Suprapubic skin (tissue), 4 donors: ENCODE data around the gene SSBP1. TPM values are rescaled to one million over a fixed set of nuclear protein-coding genes. Genes with fewer than 3 reads are reported as not detected.

Experiments used
- total RNA-seq, 4 donors: library from RNA; depleted of rRNA; stranded (reverse); fragments of >200 nt; gene quantifications; one replicate each; pipeline ENCODE4 v1.1.0, GENCODE V29; 2016

The SSBP1 gene
- total RNA-seq, 4 donors from 2014 or later, result 71.8 to 105 (median 92.8) TPM

Other genes with a start within 250 kb of the SSBP1 start
- gene AGK, start 186.9 kb upstream of the SSBP1 start, total RNA-seq, result 10 to 100 TPM; 15.3 to 42.7 (median 19.4) TPM
- gene DENND11, start 36.2 kb upstream of the SSBP1 start, total RNA-seq, result 10 to 100 TPM; 12.5 to 45.2 (median 17.9) TPM
- gene WEE2, start 30.0 kb upstream of the SSBP1 start, total RNA-seq, result not detected
- 1 to 10 TPM; 1.1 to 7.5 (median 3.4) TPM for gene TAS2R3, start 25.7 kb downstream of the SSBP1 start, total RNA-seq
- 1 to 10 TPM in 2 of 4 donors, under 1 TPM in 2; 0.19 to 6.0 (median 2.0) TPM for gene TAS2R4, start 38.3 kb downstream of the SSBP1 start, total RNA-seq
- 10 to 100 TPM in 1 of 4 donors, 1 to 10 TPM in 3; 1.1 to 11.3 (median 3.9) TPM for gene TAS2R5, start 51.9 kb downstream of the SSBP1 start, total RNA-seq
- not detected for gene PRSS37, start 103.1 kb downstream of the SSBP1 start, total RNA-seq
- gene OR9A4, start 178.0 kb downstream of the SSBP1 start, total RNA-seq, result not detected
- gene CLEC5A, start 208.6 kb downstream of the SSBP1 start, total RNA-seq, result 1 to 10 TPM; 2.2 to 5.4 (median 3.9) TPM
- not detected for gene TAS2R38, start 235.4 kb downstream of the SSBP1 start, total RNA-seq